ENCODE results near the gene BRDT. TPM values are rescaled to one million over a fixed set of nuclear protein-coding genes. Genes with fewer than 3 reads are reported as not detected.

The BRDT gene
- total RNA-seq, 1 experiment from 2014 or later: not detected

DNA sequence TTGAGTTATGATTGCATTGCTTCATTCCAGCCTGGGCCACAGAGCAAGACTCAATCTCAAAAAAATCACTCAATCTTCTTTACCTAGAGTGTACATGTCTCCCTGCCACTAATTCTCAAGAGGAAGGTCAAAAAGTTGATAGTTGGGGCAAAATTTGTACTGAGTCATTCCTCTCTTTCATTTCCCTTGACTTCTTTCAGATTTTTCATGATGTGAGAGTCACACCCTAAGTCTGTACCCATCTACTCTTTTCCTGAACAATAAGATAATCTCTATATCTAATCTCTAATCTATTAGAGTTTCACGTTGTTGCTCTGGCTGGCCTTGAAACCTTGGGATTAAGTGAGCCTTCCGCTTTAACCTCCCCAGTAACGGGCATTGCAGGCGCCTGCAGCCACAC is 1.1 kb upstream of the BRDT start:
- BruUV-seq (replicated peaks): no TSS peak
- ChIA-PET CTCF (no interaction called here), POLR2A (ENCODE audit: unreplicated experiment) (no interaction called here)
- Histone ChIP-seq H3K4me1 (ENCODE audit: insufficient read depth, low read length) (no peaks in the 10 kb centered on the region), H3K27ac (ENCODE audit: low read length) (no peak overlapping the region), H3K4me3 (ENCODE audit: low read length) (no peak overlapping the region), H3K9me2 (replicated peaks; ENCODE audit: low read length) (no peaks in the 10 kb centered on the region), H3K9me3 (ENCODE audit: low read length) (no peaks in the 10 kb centered on the region), H3K27me3 (ENCODE audit: low read length) (no peaks in the 10 kb centered on the region), H3K9ac (ENCODE audit: low read length) (no peak overlapping the region), H3K36me3 (ENCODE audit: low read depth, low read length) (no peaks in the 10 kb centered on the region), H2AFZ (ENCODE audit: low read length) (no peak overlapping the region), H4K20me1 (ENCODE audit: low read length) (no peaks in the 10 kb centered on the region), H3F3A (ENCODE audit: low read length, unreplicated experiment) (no peaks in the 10 kb centered on the region), H3K79me2 (ENCODE audit: low read length) (no peaks in the 10 kb centered on the region), H3K4me2 (ENCODE audit: low read length) (no peak overlapping the region)
- no peak for TF ChIP-seq EZH2phosphoT487 (IDR thresholded peaks at IDR 0.05; ENCODE audit: borderline replicate concordance, low read length)
- TF ChIP-seq EZH2 (IDR thresholded peaks at IDR 0.05; ENCODE audit: low read length, unreplicated experiment): no peak
- TF ChIP-seq, protein P1, sequence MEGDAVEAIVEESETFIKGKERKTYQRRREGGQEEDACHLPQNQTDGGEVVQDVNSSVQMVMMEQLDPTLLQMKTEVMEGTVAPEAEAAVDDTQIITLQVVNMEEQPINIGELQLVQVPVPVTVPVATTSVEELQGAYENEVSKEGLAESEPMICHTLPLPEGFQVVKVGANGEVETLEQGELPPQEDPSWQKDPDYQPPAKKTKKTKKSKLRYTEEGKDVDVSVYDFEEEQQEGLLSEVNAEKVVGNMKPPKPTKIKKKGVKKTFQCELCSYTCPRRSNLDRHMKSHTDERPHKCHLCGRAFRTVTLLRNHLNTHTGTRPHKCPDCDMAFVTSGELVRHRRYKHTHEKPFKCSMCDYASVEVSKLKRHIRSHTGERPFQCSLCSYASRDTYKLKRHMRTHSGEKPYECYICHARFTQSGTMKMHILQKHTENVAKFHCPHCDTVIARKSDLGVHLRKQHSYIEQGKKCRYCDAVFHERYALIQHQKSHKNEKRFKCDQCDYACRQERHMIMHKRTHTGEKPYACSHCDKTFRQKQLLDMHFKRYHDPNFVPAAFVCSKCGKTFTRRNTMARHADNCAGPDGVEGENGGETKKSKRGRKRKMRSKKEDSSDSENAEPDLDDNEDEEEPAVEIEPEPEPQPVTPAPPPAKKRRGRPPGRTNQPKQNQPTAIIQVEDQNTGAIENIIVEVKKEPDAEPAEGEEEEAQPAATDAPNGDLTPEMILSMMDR (conservative IDR thresholded peaks at IDR 0.05; ENCODE audit: low read depth, low read length): no peak
- intact Hi-C loops (cut with micrococcal nuclease): no loop called here
- ATAC-seq (no peak), DNase-seq (no peak)

DNA sequence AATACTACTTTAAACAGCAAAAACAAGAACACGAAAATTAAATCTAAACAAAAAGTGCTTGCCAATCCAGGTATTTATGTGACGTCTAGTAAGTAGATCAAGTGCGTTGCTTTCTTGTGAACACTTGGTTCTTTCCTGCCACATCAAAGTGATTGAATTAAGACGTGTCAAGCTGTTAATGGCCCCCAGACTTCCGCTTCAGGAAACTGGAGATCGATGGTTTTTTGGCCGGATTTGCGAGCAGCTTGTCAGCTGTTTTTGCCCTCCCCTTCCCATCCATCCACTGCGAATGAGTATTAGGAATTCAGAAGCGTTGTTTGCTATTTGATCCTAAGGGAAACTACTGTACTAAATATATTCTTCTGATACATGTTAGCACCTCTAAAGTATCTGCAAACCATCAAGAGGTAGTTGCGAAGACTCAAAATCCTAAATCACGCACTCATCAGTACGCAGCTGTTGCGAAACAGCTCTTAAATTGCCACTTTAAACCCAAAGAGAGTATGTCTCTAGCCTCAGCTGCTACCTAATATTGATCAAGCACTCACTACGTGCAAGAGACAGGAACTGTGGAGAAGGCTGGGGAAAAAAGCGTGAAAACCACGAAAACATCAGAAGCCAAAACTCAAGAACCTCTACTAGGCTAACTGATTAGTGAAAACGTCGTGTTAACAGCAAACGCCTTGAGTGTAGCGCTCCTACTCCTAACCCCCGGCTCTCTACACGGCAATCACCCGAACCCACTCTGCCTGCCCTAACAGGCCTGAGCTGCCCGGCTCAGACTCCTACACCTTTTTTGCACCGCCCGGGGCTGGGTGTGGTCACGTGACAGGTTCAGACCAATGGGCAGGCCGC is 473 bp upstream of the BRDT start:
- Histone ChIP-seq H3K9ac (ENCODE audit: low read length) (no peak overlapping the region), H3K27me3 (ENCODE audit: low read length) (no peaks in the 10 kb centered on the region), H3K36me3 (ENCODE audit: low read depth, low read length) (no peaks in the 10 kb centered on the region), H3K9me2 (replicated peaks; ENCODE audit: low read length) (no peaks in the 10 kb centered on the region), H3K4me1 (ENCODE audit: insufficient read depth, low read length) (no peaks in the 10 kb centered on the region), H3F3A (ENCODE audit: low read length, unreplicated experiment) (no peaks in the 10 kb centered on the region), H2AFZ (ENCODE audit: low read length) (no peak overlapping the region), H3K4me2 (ENCODE audit: low read length) (no peak overlapping the region), H4K20me1 (ENCODE audit: low read length) (no peaks in the 10 kb centered on the region), H3K9me3 (ENCODE audit: low read length) (no peaks in the 10 kb centered on the region), H3K27ac (ENCODE audit: low read length) (no peak overlapping the region), H3K4me3 (ENCODE audit: low read length) (no peak overlapping the region), H3K79me2 (ENCODE audit: low read length) (no peaks in the 10 kb centered on the region)
- no peak for TF ChIP-seq EZH2 (IDR thresholded peaks at IDR 0.05; ENCODE audit: low read length, unreplicated experiment)
- TF ChIP-seq EZH2phosphoT487 (IDR thresholded peaks at IDR 0.05; ENCODE audit: borderline replicate concordance, low read length): no peak
- TF ChIP-seq, protein P1 (conservative IDR thresholded peaks at IDR 0.05; ENCODE audit: low read depth, low read length): no peak
- no peak for DNase-seq
- POLR2A ChIA-PET (ENCODE audit: unreplicated experiment): no interaction called here
- BruUV-seq (replicated peaks): no TSS peak
- intact Hi-C loops (cut with micrococcal nuclease): no loop called here
- CTCF ChIA-PET: no interaction called here
- no peak for ATAC-seq

DNA sequence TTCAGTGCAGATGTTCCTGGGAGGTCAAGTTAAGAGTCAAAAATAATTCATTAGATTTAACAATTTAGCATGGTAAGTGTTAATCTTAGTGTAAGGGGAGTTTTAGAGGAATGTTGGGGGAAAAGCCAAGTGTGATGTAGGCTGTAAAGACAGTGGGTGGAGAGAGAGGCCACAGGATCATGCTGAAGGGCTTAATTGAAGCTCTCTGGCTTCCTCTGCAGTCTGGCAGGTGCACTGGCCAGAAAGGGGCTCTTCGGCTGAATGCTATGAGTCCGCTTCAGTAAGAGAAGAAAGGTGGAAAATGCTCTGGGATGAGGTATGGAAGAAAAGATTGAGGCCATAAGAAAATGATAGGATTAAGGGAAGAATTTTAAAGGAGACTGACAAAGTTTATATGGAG is 3.0 kb downstream of the BRDT start:
- no peaks in the 10 kb centered on the region for H3K79me2 ChIP-seq (ENCODE audit: low read length)
- BruUV-seq (replicated peaks): no TSS peak
- no peaks in the 10 kb centered on the region for H3K9me2 ChIP-seq (replicated peaks; ENCODE audit: low read length)
- no peak overlapping the region for H2AFZ ChIP-seq (ENCODE audit: low read length)
- no peaks in the 10 kb centered on the region for H3K36me3 ChIP-seq (ENCODE audit: low read depth, low read length)
- H3K27me3 ChIP-seq (ENCODE audit: low read length): no peaks in the 10 kb centered on the region
- TF ChIP-seq EZH2 (IDR thresholded peaks at IDR 0.05; ENCODE audit: low read length, unreplicated experiment) (no peak), EZH2phosphoT487 (IDR thresholded peaks at IDR 0.05; ENCODE audit: borderline replicate concordance, low read length) (no peak)
- TF ChIP-seq, protein P1 (conservative IDR thresholded peaks at IDR 0.05; ENCODE audit: low read depth, low read length): no peak
- no peak overlapping the region for H3K9ac ChIP-seq (ENCODE audit: low read length)
- no peak overlapping the region for H3K27ac ChIP-seq (ENCODE audit: low read length)
- DNase-seq (no peak), ATAC-seq (no peak)
- no peaks in the 10 kb centered on the region for H3F3A ChIP-seq (ENCODE audit: low read length, unreplicated experiment)
- intact Hi-C loops (cut with micrococcal nuclease): no loop called here
- H3K4me3 ChIP-seq (ENCODE audit: low read length): no peak overlapping the region
- POLR2A ChIA-PET (ENCODE audit: unreplicated experiment): no interaction called here
- H3K4me2 ChIP-seq (ENCODE audit: low read length): no peak overlapping the region
- H3K9me3 ChIP-seq (ENCODE audit: low read length): no peaks in the 10 kb centered on the region
- no peaks in the 10 kb centered on the region for H4K20me1 ChIP-seq (ENCODE audit: low read length)
- no peaks in the 10 kb centered on the region for H3K4me1 ChIP-seq (ENCODE audit: insufficient read depth, low read length)
- CTCF ChIA-PET: interaction anchor here (0.6 to 0.7 kb wide), 2 partner anchors 48 to 670 kb away, joined by 3 to 6 read pairs; no protein-coding TSS in a partner anchor
